ENCODE results near the gene MRPL14.
"Not testable (repeated sequence)": the region's sequence is repeated elsewhere in the genome, so short reads cannot be mapped to it uniquely, and the experiment has no call there.

MRPL14 gene

DNA sequence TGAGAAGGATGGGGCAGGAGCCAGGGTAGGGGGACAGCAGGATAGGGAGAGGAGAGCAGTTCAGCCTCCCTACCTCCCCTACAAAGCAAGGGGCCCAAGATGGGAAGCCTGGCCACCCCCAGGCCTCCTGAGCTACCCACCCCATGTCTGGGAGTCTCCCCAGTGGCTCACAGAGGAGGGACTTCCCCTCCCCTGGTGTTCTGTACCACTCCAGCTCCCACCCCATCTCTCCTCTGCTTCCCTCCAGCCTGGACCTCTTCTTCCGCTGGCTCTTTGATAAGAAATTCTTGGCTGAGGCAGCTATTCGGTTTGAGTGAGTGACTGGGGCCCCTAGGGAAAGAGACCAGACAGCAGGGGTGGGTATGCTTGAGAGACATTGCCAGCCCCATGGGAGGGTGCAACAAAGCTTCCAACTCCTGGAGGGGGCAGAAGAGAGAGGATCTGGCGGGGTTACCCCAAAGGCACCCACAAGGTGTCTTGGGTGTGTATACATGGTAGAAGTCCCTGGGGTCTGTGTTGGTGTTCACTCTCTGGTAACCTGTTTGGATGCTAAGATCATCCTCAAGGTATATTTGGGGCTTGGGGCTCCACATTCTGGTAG lies 23.2 kb upstream of the MRPL14 start:
- in situ Hi-C loops (cut with MboI; ENCODE audit: low sequenced_read_pairs), result no loop called here

DNA sequence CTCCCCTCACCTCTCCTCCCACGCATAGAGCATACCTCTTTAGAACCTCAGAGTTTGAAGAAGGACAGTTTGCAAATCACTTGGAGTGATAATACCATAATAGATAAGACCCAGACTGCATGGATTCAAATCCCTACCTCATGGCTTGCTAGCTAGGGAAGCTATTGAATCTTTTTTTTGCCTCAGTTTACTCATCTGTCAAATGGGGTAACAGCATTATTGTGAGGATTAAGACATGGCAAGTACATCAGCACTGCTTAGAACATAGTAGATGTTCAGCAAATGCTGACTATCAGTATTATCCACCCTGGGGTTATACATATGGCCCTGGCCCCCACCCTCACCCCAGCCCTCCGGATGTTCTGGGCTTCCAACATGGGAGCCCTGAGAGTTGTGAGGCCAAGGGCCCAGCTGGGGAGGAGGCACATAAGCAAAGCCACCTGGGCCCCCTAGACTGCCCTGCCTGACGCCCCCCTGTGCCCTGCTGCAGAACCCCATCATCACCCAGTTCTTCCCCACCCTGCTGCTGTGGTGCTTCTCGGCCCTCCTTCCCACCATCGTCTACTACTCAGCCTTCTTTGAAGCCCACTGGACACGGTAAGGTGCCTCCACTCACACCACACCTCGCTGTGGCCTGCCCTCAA lies 22.2 kb upstream of the MRPL14 start:
- in situ Hi-C loops (cut with MboI; ENCODE audit: low sequenced_read_pairs), result no loop called here

DNA sequence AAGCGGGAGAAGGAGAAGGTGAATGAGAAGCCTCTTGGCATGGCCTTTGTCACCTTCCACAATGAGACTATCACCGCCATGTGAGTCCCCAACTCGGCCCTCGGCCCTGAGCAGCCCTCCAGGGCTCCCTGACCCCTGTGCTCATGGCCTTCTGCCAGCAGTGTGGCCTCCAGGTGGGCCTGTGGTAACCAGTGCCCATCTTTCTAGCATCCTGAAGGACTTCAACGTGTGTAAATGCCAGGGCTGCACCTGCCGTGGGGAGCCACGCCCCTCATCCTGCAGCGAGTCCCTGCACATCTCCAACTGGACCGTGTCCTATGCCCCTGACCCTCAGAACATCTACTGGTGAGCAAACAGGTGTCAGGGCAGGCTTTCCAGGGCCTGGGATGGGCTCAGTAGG lies 21.1 kb upstream of the MRPL14 start:
- in situ Hi-C loops (cut with MboI; ENCODE audit: low sequenced_read_pairs), result no loop called here

DNA sequence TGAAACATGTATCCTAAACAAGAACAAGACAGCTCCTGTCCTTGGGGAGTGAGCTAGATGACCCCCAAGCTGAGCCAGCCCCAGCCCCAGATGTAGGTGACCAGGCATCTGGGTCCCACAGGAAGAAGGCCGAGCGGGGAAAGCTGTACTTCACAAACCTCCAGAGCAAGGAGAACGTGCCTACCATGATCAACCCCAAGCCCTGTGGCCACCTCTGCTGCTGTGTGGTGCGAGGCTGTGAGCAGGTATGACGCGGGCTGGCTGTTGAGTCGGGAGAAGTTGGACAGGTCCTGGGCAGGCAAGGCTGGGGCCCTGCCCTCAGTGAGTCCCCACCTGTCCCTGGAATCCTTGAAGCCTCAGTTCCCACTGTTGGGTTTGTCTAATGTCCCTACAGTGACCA lies 20.0 kb upstream of the MRPL14 start:
- in situ Hi-C loops (cut with MboI; ENCODE audit: low sequenced_read_pairs), result no loop called here

DNA sequence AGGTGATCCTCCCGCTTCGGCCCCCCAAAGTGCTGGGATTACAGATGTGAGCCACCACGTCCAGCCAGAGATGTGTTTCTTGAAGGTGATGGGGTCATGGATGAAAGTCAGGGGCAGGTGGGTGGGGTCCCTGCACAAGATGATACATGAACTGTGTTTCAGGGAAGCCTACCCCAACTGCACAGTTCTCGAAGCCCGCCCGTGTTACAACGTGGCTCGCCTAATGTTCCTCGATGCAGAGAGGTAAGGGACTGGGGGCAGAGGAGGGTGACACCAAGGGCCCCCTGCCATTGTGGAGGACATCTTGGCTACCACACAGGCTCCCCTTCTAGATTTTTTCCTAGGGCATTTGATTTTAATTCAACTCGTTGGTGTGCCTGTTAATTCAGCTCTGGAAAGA lies 19.4 kb upstream of the MRPL14 start:
- in situ Hi-C loops (cut with MboI; ENCODE audit: low sequenced_read_pairs), result no loop called here

DNA sequence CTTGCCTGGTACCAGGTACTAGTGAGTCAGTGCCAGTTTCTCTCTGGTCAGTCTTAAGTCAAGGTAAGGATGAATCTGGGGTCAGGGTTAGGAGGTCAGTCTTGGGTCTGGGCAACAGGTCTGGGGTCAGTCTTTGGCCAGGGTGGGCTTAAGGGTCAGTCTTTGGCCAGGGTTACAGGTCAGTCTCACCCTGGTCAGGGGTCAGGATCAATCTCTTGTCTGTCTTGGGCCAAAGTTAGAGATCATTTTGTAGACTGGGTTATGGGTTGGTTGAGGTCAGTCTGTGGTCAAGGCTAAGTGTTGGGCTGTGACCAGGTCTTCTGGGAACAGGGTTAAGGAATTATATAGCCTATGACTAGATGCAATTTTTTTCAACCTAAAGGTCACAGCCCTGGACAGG lies 18.6 kb upstream of the MRPL14 start:
- in situ Hi-C loops (cut with MboI; ENCODE audit: low sequenced_read_pairs), result no loop called here

DNA sequence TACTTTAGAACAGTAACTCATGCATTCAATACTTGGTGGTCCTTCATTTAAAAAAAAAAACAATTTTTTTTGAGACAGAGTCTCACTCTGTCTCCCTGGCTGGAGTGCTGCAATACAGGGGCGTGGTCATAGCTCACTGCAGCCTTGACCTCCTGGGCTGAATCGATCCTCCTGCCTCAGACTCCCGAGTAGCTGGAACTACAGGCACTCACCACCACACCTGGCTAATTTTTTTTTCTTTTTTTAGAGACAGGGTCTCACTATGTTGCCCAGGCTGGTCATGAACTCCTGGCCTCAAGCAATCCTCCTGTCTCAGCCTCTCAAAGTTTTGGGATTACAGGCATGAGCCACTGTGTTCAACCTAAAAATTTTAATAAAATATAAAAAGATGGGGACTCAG lies 17.3 kb upstream of the MRPL14 start:
- in situ Hi-C loops (cut with MboI; ENCODE audit: low sequenced_read_pairs), result not testable (repeated sequence)

DNA sequence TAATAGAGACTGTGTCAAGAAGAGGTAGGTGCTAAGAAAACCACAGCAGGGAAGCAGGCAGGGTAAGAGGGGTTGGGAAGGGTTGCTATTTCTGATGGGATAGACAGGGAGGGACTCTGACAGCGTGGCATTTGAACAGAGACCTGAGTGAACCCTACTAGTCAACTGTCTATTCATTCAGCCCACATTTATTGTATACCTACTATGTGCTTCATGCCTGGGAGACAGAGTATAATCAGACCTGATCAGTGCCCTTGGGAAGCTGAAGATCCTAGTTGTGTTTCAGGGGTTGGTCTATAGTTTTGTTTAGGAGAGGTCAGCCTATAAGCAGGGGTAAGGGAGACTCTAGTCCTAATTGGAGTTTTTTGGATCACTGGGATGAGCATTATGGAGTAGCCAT lies 16.5 kb upstream of the MRPL14 start:
- in situ Hi-C loops (cut with MboI; ENCODE audit: low sequenced_read_pairs), result no loop called here

DNA sequence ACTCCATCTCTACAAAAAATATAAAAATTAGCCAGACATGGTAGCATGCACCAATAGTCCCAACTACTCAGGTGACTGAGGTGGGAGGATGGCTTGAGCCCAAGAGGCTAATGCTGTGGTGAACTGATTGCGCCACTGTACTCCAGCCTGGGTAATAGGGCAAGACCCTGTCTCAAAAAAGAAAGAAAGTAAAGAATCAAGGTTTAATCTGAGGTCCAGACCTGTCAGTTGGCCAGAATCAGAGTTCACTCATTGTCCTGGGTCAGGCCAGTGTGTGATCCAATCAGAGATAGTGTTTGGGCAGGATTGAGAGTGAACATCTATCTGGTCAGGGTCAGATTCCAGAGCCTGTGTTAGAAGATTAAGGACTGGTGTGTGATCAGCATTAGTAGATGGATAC lies 15.6 kb upstream of the MRPL14 start:
- in situ Hi-C loops (cut with MboI; ENCODE audit: low sequenced_read_pairs), result no loop called here

DNA sequence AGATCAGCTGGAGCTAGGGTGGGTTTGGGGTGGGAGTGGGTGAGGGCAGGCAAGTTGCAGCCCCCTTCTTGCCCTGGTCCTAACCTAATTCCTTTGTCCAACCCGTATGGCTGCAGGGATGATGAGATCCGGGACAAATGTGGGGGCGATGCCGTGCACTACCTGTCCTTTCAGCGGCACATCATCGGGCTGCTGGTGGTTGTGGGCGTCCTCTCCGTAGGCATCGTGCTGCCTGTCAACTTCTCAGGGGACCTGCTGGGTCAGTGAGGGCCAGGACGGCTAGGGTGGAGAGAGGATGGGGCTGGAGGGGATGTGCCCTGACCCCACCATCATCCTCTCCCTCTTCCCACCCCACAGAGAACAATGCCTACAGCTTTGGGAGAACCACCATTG lies 12.1 kb upstream of the MRPL14 start:
- in situ Hi-C loops (cut with MboI; ENCODE audit: low sequenced_read_pairs), result no loop called here

DNA sequence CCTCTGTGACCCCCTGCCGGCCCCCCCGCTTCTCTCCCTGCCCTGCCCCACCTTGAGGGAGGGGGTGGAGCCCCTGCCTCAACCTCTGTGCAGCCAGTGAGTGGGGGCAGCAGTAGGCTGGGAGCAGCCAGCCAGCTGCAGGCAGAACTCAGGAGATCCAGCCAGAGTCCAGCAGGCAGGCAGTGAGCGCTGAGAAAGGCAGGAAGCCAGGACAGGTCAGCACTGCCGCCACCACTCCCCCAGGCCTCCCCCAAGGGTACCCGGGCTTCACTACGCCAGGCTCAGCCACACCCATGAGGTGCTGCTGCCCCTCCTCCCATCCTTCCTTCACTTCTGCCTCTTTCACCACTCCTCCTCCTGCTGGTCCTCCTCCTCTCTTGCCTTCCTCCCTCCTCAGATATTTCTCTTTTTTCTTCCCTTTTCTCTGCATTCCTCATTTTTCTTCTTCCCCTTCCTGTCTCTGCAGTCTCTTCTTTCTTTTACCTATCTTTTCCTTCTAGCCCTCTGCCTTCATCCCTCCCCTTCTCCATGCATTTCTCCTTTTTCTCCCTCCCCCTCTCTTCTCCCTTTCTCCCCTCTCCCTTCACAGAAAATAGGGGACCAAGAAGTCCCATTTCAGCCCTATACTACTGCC lies 11.6 kb upstream of the MRPL14 start:
- in situ Hi-C loops (cut with MboI; ENCODE audit: low sequenced_read_pairs), result no loop called here

DNA sequence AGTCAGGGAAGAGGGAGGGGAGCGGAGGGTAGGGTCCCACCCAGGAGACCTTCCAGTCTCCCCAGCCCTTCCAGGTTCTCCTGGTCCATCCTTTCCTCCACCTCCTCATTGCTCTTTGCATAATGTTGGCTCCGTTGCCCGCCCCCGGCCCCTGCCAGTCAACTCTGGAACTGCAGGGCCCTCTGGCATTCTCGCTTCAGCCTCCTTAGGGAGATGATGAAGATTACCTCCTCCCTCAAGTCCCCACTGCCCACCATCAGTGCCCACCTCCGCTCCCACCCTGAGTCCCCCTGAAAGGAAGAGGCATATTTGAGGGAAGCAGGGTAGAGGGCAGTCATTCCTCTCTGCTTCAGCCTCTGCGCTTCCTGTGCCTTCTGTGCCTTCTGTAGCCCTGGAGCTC lies 8.6 kb upstream of the MRPL14 start:
- in situ Hi-C loops (cut with MboI; ENCODE audit: low sequenced_read_pairs), result no loop called here

DNA sequence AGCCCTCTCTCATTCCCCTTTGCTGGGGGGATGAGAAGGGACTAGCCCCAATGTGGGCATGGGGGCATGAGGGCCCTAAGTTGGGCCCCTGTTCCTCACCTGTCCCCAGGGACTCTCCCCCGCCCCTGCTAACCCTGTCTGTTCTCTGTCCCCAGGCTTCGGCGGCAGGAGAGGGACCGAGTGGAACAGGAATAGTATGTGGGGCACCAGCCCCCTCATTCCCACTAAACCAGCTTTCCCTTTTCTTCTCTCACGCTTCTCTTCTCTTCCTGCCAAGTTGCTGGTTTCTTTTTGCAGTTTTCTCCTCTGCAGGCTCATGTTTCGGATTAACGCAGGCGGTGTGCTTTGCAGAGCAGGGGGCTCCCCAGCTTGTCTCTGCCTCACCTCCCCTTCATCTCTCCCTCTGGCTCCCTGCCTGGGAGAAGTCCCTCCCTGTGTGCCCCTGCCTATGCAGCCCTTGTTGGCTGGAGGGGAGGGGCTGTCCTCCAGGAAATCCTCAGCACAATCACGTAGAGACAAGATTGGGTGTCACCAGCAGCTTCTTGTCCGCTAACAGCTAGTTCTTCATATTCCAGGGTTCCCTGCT lies 8.0 kb upstream of the MRPL14 start:
- in situ Hi-C loops (cut with MboI; ENCODE audit: low sequenced_read_pairs), result no loop called here

DNA sequence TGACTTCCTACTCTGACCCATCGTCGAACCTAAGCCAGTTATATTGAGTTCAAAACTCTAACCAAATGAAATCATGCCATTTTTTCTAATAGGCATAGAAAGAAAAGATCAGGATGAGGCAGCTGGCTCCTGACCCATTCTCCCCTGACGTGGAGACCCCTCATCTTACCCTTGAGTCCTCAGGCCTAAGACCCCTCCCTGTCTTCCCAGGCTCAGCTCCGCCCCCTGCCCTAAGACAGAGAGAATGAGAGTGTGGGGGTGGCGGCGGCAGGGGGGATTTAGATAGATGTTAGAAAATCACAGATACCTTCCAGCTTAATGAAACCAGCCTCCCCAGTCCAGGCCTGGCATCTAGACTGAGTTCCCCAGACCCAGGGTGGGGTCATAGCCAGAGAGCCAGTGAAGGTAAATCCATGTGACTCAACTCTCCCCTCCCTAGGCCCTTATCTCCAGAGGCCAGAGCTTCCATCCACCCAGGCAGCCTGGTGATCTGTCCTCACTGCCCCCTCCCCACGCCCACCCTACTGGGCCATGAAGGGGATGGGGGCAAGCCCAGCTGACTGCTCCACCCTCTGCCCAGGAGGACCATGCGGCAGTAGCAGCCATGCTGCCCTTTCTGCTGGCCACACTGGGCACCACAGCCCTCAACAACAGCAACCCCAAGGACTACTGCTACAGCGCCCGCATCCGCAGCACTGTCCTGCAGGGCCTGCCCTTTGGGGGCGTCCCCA lies 6.9 kb upstream of the MRPL14 start:
- in situ Hi-C loops (cut with MboI; ENCODE audit: low sequenced_read_pairs), result no loop called here

DNA sequence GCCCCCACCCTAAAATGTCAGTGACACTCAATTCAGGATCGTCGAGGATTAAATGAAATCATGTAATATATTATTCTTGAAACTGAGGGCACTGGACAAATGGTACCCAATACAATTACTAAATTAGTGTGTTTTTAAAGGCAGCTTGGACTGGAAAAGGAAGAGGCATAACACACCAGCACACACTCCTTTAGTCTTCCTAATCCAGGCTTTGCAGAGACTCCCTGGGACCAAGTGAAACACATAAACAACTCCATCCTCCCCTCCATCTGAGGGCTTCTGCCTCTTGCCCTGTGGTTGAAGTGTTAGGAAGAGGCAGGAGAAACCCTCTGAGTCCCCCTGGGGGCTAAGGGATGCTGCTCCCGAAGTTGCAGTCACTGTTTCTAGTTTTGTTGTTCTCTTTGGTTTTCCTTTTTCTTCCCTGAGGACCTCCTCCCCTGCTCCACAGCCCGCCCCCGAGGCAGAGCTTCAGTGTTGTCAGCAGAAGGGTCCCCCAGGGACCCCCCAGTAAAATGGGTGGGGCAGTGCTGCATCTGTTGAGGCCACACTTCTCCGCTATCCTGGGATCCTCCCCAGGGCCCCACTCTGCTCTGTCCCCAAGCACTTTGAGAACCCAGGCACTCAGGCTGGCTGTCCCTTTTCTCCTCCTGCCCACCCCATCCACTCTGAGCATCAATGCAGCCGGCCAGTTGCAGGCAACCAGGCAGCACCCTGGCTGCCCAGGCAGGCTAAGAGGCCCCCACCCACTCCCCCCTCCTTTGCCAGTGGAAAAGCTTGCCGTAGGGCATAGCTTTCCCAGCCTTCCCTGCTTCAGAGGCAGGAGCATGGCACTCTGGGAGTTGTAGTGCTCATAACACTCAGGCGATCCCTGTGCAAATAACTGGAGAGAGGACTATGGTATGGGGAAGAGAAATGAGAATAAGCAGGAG lies 6.0 kb upstream of the MRPL14 start:
- in situ Hi-C loops (cut with MboI; ENCODE audit: low sequenced_read_pairs), result no loop called here

DNA sequence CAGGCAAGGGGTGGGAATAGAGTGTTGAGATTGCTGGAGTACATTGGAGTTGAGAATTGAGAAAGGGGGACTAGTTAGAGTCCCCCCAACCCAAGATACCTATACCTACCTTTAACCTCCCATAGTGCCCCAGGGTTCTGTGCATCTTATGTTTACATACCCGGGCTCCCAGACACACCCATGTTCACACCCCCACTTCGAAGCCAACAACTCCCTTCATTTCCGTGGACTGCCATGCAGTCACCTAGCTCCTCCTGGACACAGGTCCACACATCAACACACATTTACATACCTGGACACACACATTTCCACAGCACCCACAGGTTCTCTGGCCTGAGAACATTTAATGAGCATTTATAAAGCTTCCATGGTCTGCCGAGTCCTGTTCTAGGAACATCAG lies 5.2 kb upstream of the MRPL14 start:
- in situ Hi-C loops (cut with MboI; ENCODE audit: low sequenced_read_pairs), result no loop called here

DNA sequence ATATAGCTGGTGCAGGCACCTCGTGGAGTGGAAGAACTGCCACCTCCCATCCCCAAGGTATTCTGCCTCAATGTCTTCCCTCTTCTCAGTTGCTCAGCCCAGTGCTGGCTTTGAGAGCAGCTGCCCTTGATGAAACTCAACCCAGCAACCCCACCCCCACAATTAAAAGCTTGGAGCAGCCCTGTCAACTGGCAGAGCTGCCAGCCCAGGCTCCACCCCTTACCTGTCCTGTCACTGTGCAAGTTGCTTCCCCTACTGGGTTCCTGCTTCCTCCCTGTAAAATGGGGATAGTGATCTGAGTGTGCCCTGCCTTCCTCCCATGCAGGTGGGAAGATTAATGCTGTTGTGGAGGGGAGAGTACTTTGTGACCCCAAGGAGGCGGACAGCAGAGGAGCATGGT lies 4.6 kb upstream of the MRPL14 start:
- in situ Hi-C loops (cut with MboI; ENCODE audit: low sequenced_read_pairs), result no loop called here

DNA sequence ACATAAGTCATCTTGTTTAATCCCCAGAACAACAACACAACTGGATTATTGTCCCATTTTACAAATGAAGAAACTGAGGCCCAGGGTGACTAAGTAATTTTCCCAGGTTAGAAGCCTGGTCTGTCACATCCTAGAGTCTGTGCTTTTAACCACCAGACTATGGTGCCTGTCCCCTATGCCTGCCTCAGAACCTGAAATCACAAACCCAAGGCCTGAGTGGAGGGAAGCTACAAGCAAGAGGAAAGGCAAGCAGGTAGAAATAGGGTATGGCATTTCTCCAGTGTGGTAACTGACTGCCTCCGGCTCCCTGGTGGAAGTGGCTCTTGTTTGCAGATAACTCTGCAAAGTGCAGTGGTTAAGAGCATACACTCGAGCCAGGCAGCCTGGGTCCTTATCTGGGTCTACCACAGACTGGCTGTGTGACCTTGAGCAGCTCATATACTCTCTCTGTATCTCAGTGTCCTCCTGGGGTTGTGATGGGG lies 2.6 kb upstream of the MRPL14 start:
- in situ Hi-C loops (cut with MboI; ENCODE audit: low sequenced_read_pairs), result no loop called here

DNA sequence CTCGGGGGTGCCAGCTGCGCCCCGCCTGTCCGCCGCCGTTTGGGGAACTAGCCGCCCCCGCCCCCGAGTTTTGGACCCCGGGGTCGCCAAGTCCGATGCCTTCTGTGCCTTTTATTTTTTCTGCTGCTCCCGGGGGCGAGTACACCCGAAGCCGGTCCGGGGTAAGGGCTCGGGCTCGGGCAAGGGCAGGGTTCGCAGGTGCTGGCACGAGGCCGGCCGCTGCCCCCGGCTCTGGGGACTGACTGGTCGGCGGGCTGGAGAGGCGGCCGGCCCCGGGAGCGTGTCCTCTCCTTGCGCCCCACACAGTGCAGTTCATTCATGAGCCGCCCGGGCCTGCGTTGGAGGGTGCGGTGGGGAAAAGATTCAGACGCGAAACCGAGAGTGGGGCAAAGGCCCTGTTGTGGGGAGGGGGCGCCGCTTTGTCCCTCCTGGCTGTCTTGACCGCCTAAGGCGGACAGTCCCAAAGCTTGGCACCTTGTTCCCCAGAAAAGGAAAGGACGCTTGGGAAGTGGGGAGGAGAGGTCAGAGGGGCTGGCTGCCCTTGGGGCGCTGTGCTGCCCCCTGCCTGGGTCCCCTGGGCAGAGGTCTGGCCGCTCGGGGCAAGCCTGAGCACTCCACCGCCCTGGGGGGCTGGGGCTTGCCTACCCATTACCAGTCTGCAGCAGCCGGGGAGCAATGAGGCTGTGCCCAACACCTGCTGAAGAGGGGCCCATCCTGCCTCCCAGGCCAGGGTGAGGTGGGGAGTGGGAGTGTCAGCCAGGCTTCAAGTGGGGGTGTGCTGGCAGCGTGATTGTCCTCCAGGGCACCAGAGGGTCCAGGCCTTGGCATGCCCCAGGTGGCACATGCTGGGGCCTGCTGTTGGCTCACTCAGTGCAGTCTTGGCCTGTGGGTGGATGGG lies 1.0 kb upstream of the MRPL14 start:
- in situ Hi-C loops (cut with MboI; ENCODE audit: low sequenced_read_pairs), result no loop called here

Measured in HL-60/S4 treated with phorbol 12-myristate 13-acetate at 8.2 ng/mL for 4 days and 3 days (cell line).